Suprapubic skin (tissue), 3 donors: Measurements from ENCODE around the gene ALDH7A1.

Experiments used
- EP300 ChIP-seq: sonication (generic); formaldehyde crosslinking; IDR thresholded peaks from one replicate; pipeline ENCODE4 v1.6.1; 2017; ENCODE audit warnings: antibody characterized with exemption
- POLR2A ChIP-seq, 2 donors: fragments of 450-650 bp; IDR thresholded peaks; one replicate each; pipeline ENCODE4 v1.6.1; 2017; ENCODE audit warnings: antibody characterized with exemption in 2 of 2, mild to moderate bottlenecking in 2 of 2, moderate library complexity in 2 of 2
- TF ChIP-seq, protein P1 (sequence below), 2 donors: fragments of 200-600 bp in 1 of 2; fragments of 450-650 bp in 1 of 2; sonication (generic) in 1 of 2; IDR thresholded peaks; one replicate each; pipeline ENCODE4 v1.5.1; 2016 to 2019; ENCODE audit warnings: antibody characterized with exemption in 2 of 2, mild to moderate bottlenecking in 1 of 2, moderate library complexity in 1 of 2

GRCh38 chr5:126512451-126512850 lies 82.6 kb downstream of the ALDH7A1 start:
- TF ChIP-seq EP300 (no peak), POLR2A (IDR thresholded peaks at IDR 0.05) (no peak)
- TF ChIP-seq, protein P1, sequence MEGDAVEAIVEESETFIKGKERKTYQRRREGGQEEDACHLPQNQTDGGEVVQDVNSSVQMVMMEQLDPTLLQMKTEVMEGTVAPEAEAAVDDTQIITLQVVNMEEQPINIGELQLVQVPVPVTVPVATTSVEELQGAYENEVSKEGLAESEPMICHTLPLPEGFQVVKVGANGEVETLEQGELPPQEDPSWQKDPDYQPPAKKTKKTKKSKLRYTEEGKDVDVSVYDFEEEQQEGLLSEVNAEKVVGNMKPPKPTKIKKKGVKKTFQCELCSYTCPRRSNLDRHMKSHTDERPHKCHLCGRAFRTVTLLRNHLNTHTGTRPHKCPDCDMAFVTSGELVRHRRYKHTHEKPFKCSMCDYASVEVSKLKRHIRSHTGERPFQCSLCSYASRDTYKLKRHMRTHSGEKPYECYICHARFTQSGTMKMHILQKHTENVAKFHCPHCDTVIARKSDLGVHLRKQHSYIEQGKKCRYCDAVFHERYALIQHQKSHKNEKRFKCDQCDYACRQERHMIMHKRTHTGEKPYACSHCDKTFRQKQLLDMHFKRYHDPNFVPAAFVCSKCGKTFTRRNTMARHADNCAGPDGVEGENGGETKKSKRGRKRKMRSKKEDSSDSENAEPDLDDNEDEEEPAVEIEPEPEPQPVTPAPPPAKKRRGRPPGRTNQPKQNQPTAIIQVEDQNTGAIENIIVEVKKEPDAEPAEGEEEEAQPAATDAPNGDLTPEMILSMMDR (IDR thresholded peaks at IDR 0.05), result no peak
